GM18502 (cell line): ENCODE data around the gene LHX2.

Experiments
- ATAC-seq: cut with Tn5 transposase; IDR thresholded peaks from one replicate; pipeline ENCODE4 v1.9.1; 2021; ENCODE audit warnings: mild to moderate bottlenecking; ENCODE audit not compliant: unreplicated experiment, poor library complexity

The LHX2 gene

GRCh38 chr9:124012368-124013301, 1.1 kb downstream of the LHX2 start:
- no peak for ATAC-seq

GRCh38 chr9:124013309-124014210, 2.0 kb downstream of the LHX2 start:
- no peak for ATAC-seq

- ATAC-seq: no peak
These were observed 2.8 kb downstream of the LHX2 start for GRCh38 chr9:124014211-124014955.

GRCh38 chr9:124014956-124015660, 3.5 kb downstream of the LHX2 start:
- ATAC-seq: no peak

GRCh38 chr9:124015661-124016131, 4.1 kb downstream of the LHX2 start:
- no peak for ATAC-seq

- ATAC-seq: no peak
These were observed 4.8 kb downstream of the LHX2 start for GRCh38 chr9:124016175-124017050.

GRCh38 chr9:124017051-124017928, 5.7 kb downstream of the LHX2 start:
- no peak for ATAC-seq

GRCh38 chr9:124017929-124018729, 6.6 kb downstream of the LHX2 start:
- ATAC-seq: no peak

- ATAC-seq: no peak
These were observed 7.4 kb downstream of the LHX2 start for GRCh38 chr9:124018730-124019697.

- no peak for ATAC-seq
These were observed 8.4 kb downstream of the LHX2 start for GRCh38 chr9:124019771-124020519.

GRCh38 chr9:124020520-124021384, 9.2 kb downstream of the LHX2 start:
- ATAC-seq: no peak

GRCh38 chr9:124021385-124021769, 9.8 kb downstream of the LHX2 start:
- no peak for ATAC-seq

GRCh38 chr9:124022201-124023121, 10.9 kb downstream of the LHX2 start:
- no peak for ATAC-seq
